HL-60/S4 treated with retinoic acid at 250 ng/mL for 4 days and 3 days (cell line): ENCODE data around the gene C1orf21.

ENCODE experiments used
- in situ Hi-C: fragments of 300-500 bp; cut with MboI; formaldehyde crosslinking; loops from 2 replicates; pipeline ENCODE4 v1.7.0; 2022; ENCODE audit warnings: low sequenced_read_pairs

C1orf21 gene

GRCh38 chr1:184545601-184546000 is 158.8 kb downstream of the C1orf21 start:
- in situ Hi-C loops = no loop called here

DNA sequence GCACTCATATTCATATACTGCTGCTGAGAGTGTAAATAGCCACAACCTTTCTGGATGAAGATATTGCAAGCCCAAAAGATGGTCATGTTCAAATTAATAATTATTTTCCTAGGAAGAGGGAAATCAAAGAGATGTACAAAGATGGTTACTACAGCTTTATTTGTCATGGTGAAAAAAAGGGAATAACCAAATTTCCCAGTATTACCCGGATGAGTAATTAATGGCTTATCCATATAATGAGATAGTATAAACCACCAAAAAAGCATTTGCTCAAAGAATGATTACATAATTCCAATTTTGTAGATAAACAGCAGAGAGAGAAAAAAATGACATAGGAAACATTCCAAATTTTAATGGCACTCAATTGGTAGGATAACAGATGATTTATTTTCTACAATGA is 165.6 kb downstream of the C1orf21 start:
- in situ Hi-C loops = no loop called here

GRCh38 chr1:184553845-184554244 is 167.0 kb downstream of the C1orf21 start:
- in situ Hi-C loops = no loop called here

DNA sequence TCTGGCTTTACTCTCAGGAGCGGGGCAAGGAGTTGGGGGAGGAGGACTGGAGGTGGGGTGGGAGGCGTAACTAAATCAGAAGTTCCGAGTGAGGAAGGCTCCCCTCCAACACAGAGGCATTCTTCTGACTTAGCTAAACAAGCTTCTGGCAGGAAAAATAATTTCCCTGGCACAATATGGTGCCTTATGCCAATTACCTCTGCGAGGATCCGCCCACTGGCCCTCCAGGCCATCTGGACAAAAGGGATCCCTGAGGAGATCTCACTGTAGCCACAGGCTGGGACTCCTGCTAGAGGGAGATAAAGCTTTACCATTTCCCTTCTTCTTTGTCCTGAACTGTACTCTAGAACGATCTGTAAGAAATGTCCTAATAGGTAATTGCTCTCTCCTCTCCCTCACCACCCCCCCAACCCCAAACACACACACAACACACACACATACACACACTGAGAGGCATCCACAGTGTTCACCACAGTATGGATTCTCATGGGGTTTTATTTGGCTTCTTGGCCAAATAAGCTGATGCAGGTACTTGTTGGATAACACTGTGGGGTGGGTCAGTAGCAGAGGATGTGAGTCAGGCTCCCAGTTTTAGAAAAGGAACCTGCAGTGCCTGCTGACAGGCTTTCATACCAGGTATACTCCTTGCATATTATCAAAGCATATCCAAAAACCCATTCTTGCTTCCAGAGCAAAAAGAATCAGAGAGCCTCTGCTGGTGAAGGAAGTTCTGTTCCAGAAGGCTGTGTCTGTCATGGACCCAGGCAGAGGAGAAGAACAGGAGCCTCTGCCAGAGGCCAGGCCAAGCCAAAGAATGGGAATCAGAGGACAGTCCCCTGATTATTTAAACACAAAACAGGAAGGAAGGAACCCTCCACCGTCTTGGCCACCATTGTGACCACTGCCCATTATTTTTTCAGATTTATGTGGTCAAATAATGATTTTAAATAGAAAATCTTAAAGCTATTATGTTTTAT is 169.1 kb downstream of the C1orf21 start:
- in situ Hi-C loops = no loop called here

- in situ Hi-C loops = no loop called here
Measured at GRCh38 chr1:184556665-184557064, 169.8 kb downstream of the C1orf21 start.

GRCh38 chr1:184557423-184558347 is 170.9 kb downstream of the C1orf21 start:
- in situ Hi-C loops = no loop called here

DNA sequence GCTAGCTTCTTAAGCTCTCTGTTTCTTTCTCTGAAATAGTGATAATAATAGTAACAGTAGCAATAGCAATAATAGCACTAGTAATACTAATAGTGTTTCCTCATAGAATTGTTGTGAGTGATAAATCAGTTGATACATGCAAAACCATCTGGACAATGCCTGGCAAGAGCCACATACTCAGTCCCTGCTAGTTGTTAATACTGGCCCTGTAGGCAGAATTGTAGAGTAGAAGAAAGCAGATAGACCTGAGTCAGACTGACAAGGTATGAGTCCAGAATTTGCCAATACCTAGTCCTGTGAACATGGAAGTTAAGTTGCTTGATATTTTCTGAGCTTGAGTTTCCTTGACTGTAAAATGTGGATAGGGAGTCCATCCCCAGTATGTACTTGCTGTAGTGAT is 171.9 kb downstream of the C1orf21 start:
- in situ Hi-C loops = no loop called here

GRCh38 chr1:184559117-184559713 is 172.4 kb downstream of the C1orf21 start:
- in situ Hi-C loops = no loop called here

GRCh38 chr1:184562806-184563205 is 176.0 kb downstream of the C1orf21 start:
- in situ Hi-C loops = no loop called here

DNA sequence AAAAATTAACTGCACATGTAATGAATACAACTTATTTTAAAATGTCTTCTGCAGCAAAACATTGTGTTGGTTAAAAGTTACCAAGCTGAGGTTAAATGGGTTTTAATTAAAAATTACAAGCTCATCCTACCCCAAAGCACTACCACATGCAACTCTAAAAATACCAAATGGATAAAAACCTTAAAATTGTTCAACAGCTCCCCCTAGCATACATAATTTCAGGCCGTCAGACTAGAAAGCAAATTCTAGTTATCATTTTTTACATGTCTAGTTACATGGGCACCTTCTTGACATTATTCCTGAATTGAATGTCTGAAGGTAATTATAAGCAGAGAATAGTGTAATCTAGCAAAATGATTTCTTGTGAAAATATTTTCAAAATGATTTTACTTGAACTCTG is 176.5 kb downstream of the C1orf21 start:
- in situ Hi-C loops = no loop called here

- in situ Hi-C loops = no loop called here
Measured at GRCh38 chr1:184567009-184567408, 180.2 kb downstream of the C1orf21 start.

DNA sequence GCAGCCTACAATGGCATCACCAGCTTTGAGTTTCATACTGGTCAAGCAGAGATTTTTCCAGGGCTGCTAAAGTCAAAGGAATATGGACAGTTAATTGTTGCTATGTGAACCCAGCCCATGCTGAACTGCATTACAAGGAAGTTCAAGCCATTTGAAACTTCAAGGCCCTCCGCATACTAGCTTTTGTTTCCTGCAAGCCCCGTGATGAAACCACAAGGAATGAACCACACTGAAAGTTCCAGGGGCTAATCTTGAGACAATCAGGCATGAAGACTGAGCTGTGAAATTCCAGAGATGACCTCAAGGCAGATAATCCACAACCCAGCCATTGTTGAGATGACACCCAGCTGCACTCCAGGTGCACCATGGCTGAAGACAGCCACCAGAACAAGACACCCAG is 180.8 kb downstream of the C1orf21 start:
- in situ Hi-C loops = no loop called here

GRCh38 chr1:184568148-184568547 is 181.3 kb downstream of the C1orf21 start:
- in situ Hi-C loops = no loop called here

GRCh38 chr1:184569106-184569505 is 182.3 kb downstream of the C1orf21 start:
- in situ Hi-C loops = no loop called here

DNA sequence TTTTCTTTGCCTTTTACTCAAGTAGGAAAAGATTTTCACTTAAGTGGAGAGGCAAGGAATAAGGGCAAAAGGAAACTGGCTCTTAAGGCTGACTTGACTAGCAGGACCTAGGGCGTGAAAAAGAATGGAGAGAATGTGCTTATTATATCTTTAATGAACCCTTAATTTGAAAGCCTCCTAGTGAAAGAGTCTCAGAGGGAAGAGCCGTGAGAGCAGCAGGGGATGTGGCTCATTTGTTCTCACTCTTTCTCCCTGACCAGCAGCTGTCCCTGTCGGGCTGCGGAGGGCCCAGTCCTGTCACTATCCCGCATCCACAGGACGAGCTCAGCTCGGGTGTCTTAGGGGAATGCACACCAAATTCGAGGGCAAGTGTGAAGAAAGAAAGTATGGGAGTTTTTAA is 187.8 kb downstream of the C1orf21 start:
- in situ Hi-C loops = no loop called here

- in situ Hi-C loops = no loop called here
Measured at GRCh38 chr1:184576822-184577221, 190.0 kb downstream of the C1orf21 start.

GRCh38 chr1:184577319-184577718 is 190.5 kb downstream of the C1orf21 start:
- in situ Hi-C loops = no loop called here

DNA sequence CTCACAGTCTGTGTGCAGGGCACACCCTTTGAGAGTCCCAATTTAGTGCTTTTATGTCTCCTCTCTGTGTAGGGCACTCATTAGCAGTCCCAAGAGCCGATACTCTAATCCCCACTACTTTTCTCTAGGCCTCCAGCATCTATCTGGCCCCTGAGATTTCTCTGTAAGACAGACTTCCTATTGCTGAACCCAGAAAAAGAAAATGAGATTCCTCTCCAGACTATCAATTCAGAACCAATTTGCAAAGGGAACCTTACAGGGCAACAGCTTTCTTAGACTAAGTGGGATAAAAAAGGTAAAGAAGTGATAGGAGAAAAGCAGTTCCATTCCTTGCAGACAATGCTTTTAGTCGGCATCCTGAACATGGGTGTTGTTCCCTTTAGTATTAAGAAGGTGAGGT is 195.6 kb downstream of the C1orf21 start:
- in situ Hi-C loops = no loop called here

- in situ Hi-C loops = no loop called here
Measured at GRCh38 chr1:184583849-184584248, 197.0 kb downstream of the C1orf21 start.

GRCh38 chr1:184588701-184589100 is 201.9 kb downstream of the C1orf21 start:
- in situ Hi-C loops = no loop called here

DNA sequence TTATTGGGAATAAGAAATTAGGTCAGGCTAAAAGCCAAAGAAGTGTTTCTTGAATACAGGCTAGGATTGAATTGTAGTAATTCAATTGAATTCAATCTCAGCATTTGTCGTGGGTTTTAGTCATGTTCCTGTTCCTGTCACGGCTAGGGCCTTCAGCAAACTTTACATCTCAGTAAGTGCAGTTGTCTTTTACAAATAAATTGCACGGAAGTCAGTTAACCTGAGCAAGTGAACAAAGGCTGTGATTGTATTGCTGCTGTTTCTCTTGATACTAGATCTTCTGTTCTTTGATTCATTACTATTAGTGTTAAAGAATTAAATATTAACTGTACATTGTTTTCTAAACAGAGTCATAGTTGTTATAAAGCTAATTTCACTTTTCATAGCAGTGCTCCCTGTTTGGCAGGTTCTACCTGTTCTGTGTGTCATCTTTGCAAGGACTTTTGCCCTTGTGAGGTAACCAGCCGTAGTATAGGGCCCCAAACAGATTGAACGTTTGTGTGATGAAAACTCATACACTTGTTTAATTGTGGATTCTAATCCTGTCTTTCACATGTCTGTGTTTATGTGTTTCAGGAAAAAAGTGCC is 203.4 kb downstream of the C1orf21 start:
- in situ Hi-C loops = no loop called here
